ENCODE results near the gene DLL4. TPM values are rescaled to one million over a fixed set of nuclear protein-coding genes. Genes with fewer than 3 reads are reported as not detected.
A peak's percentile ranks its signal among the peaks of the same experiment; 100 is the strongest.

Gene DLL4
- total RNA-seq, result 15.2 TPM
- long read RNA-seq, transcript DLL4-204 (11 exons, 3,433 nt), result major isoform, 5 of 34 reads
- long read RNA-seq, partial matches to known transcripts, result 24 of 34 reads
- long read RNA-seq, other reads (novel, unspliced or antisense), result 5 of 34 reads

- no peak for DNase-seq (ENCODE audit: low spot score)
Observed at GRCh38 chr15:40928821-40929659, at the start of gene DLL4. TSS of gene DLL4 (plus strand) at chr15:40929340. CDS start at chr15:40929669, 329 bp downstream.

GRCh38 chr15:40879609-40880008 is 49.5 kb upstream of the DLL4 start:
- DNase-seq (ENCODE audit: low spot score), result no peak

DNA sequence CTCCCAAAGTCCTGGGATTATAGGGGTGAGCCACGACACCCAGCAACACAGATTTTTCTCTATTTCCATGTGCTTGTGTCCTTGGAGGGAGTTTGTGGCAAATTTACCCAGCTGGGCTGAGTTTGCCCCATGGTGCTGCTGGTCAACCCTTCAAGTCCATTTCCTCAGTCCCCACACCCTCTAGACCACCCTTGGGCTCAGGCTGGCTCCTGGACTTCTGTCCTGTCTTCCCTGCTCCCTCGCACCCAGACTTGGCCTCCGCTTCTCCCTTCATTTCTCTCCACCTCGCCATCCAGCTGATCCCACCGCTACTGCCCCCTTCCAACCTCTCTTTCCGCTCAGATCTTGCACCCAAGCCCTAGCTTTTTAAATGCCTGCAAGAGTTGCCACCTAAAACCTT is 47.8 kb upstream of the DLL4 start:
- DNase-seq (ENCODE audit: low spot score), result no peak

DNA sequence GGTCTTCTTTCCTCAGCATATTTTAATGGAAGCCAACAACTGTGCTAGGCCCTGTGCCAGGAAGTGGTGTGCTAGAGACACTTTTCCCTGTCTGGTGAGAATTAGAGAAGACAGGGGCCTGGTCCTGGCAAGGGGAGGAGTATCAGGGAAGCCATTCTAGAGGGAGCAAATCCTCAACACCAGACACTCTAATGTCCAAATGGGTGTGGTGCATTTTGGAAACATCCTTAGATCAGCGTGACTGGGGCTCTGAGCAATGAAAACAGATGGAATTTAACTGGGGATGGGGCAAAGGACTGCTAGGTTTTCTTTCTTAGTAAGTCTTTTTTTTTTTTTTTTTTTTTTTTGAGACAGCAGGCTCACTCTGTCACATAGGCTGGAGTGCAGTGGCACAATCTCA is 42.6 kb upstream of the DLL4 start:
- DNase-seq (ENCODE audit: low spot score), result no peak

GRCh38 chr15:40889112-40889511 is 40.0 kb upstream of the DLL4 start:
- DNase-seq (ENCODE audit: low spot score), result no peak

DNA sequence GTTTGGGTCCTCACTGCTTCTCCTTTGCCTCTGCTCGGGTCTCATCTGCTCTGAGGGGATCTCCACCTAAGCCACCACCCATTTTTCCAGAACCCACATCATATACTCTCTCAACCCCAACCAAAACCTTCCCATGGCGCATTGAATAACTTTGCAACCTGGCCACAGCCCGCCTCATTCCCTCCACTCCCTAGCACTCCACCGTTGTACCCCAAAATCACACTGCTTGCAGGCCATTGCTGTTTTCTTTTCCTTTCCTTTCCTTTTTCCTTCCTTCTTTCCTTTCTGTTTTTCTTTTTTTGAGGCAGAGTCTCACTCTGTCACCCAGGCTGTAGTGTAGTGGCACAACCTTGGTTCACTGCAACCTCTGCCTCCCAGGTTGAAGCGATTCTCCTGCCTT is 38.0 kb upstream of the DLL4 start:
- no peak for DNase-seq (ENCODE audit: low spot score)

GRCh38 chr15:40891810-40892446 is 37.2 kb upstream of the DLL4 start:
- no peak for DNase-seq (ENCODE audit: low spot score)

- DNase-seq (ENCODE audit: low spot score), result no peak
Observed at GRCh38 chr15:40892447-40893012, 36.6 kb upstream of the DLL4 start.

- no peak for DNase-seq (ENCODE audit: low spot score)
Observed at GRCh38 chr15:40893019-40893670, 36.0 kb upstream of the DLL4 start.

DNA sequence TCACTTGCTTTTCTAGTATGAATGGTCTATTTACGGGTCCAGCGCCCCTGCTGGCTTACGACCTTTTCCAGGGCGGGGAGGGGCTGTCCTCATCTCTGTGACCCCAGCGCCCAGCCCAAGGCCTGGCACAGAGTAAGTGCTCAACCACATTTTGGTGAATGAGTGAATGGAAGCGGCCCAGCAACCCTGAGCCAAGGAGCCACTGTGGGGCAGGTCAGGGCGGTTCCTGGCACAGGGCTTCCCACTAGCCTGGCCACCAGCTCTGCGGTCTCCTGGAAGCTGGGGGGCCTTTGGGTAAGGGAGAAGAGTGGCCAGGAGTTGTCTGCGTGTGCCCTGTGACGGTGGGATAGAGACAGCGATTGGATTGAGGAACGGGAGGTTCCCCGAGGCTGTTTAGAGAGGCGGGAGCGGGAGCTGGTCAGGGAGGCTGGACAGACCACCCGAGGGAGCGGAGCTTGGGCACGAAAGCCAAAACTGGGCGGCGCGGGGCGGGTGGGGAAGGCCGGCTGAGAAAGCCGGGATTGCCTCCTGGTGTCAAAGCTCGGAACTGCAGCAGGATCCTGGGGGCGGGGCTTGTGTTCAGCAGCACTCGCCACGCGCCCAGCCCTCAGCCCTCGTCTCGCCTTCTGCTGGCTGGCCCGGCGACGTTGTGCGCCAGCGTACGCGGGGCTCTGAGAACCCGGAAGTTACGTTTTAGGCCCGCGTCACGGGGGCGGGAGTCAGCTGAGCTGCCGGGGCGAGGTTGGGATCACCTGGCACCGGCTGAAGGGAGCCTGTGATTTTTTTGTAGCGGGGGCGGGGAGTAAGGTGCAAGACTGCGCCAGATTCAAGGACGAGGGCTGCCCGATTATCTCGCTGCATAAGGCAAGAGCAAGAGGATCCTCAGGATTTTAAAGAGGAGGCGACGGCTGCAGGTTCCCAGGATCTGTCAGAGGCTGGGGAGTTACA is 35.1 kb upstream of the DLL4 start, which contains the start of gene VPS18:
Gene VPS18, plus strand, starts transcription at position 718 of the 948 bp plus-strand sequence. CDS start 319 bp downstream, outside the sequence.
- DNase-seq (ENCODE audit: low spot score), result peak; percentile 99

- DNase-seq (ENCODE audit: low spot score), result no peak
Observed at GRCh38 chr15:40894681-40895448, 34.3 kb upstream of the DLL4 start.

DNA sequence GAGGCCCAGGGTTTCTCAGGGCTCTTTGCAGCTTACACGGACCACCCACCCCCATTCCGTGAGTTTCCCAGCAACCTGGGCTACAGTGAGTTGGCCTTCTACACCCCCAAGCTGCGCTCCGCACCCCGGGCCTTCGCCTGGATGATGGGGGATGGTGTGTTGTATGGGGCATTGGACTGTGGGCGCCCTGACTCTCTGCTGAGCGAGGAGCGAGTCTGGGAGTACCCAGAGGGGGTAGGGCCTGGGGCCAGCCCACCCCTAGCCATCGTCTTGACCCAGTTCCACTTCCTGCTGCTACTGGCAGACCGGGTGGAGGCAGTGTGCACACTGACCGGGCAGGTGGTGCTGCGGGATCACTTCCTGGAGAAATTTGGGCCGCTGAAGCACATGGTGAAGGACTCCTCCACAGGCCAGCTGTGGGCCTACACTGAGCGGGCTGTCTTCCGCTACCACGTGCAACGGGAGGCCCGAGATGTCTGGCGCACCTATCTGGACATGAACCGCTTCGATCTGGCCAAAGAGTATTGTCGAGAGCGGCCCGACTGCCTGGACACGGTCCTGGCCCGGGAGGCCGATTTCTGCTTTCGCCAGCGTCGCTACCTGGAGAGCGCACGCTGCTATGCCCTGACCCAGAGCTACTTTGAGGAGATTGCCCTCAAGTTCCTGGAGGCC is 29.5 kb upstream of the DLL4 start:
- no peak for DNase-seq (ENCODE audit: low spot score)

GRCh38 chr15:40900256-40901052 is 28.7 kb upstream of the DLL4 start:
- DNase-seq (ENCODE audit: low spot score), result no peak

GRCh38 chr15:40901053-40901443 is 28.1 kb upstream of the DLL4 start:
- DNase-seq (ENCODE audit: low spot score), result no peak

- DNase-seq (ENCODE audit: low spot score), result no peak
Observed at GRCh38 chr15:40902605-40903561, 26.3 kb upstream of the DLL4 start.

GRCh38 chr15:40904552-40905201 is 24.5 kb upstream of the DLL4 start:
- DNase-seq (ENCODE audit: low spot score), result no peak
